HG03558 (cell line): Measurements from ENCODE around the gene TRAPPC3L.

Source experiments
- ATAC-seq: cut with Tn5 transposase; IDR thresholded peaks from one replicate; pipeline ENCODE4 v1.9.1; 2021; ENCODE audit warnings: moderate number of reproducible peaks; ENCODE audit not compliant: unreplicated experiment; ENCODE audit errors: extremely low read depth

The TRAPPC3L gene

GRCh38 chr6:116545651-116546050 is at the start of gene TRAPPC3L:
TRAPPC3L (minus strand) TSS chr6:116545684; CDS start chr6:116545514, 170 bp downstream.
- no peak for ATAC-seq

- no peak for ATAC-seq
Observed at GRCh38 chr6:116595247-116595646, 49.8 kb upstream of the TRAPPC3L start.

GRCh38 chr6:116586738-116587137 is 41.3 kb upstream of the TRAPPC3L start:
- no peak for ATAC-seq

- no peak for ATAC-seq
Observed at GRCh38 chr6:116586276-116586675, 40.8 kb upstream of the TRAPPC3L start.

- no peak for ATAC-seq
Observed at GRCh38 chr6:116580198-116580597, 34.7 kb upstream of the TRAPPC3L start.

- no peak for ATAC-seq
Observed at GRCh38 chr6:116579143-116579542, 33.7 kb upstream of the TRAPPC3L start.

GRCh38 chr6:116578335-116578734 is 32.9 kb upstream of the TRAPPC3L start:
- no peak for ATAC-seq

GRCh38 chr6:116577486-116577885 is 32.0 kb upstream of the TRAPPC3L start:
- no peak for ATAC-seq

GRCh38 chr6:116575227-116575626 is 29.7 kb upstream of the TRAPPC3L start:
- no peak for ATAC-seq

GRCh38 chr6:116572162-116572561 is 26.7 kb upstream of the TRAPPC3L start:
- ATAC-seq: no peak

GRCh38 chr6:116571683-116572000 is 26.2 kb upstream of the TRAPPC3L start:
- ATAC-seq: no peak

GRCh38 chr6:116570856-116571682 is 25.6 kb upstream of the TRAPPC3L start, which contains the start of gene RWDD1:
RWDD1 (plus strand) TSS chr6:116571504; CDS start chr6:116571583, 79 bp downstream.
- peak; percentile 87 for ATAC-seq

- no peak for ATAC-seq
Observed at GRCh38 chr6:116568821-116569755, 23.6 kb upstream of the TRAPPC3L start.

- ATAC-seq: no peak
Observed at GRCh38 chr6:116568111-116568510, 22.6 kb upstream of the TRAPPC3L start.

- no peak for ATAC-seq
Observed at GRCh38 chr6:116564921-116565872, 19.7 kb upstream of the TRAPPC3L start.

- no peak for ATAC-seq
Observed at GRCh38 chr6:116564311-116564710, 18.8 kb upstream of the TRAPPC3L start.

- no peak for ATAC-seq
Observed at GRCh38 chr6:116563830-116564229, 18.3 kb upstream of the TRAPPC3L start.

- no peak for ATAC-seq
Observed at GRCh38 chr6:116562614-116563013, 17.1 kb upstream of the TRAPPC3L start.

- ATAC-seq: no peak
Observed at GRCh38 chr6:116562019-116562403, 16.5 kb upstream of the TRAPPC3L start.

GRCh38 chr6:116561377-116562018 is 16.0 kb upstream of the TRAPPC3L start:
- no peak for ATAC-seq
